Endothelial cell of umbilical vein (primary cell): Measurements from ENCODE around the gene TXNDC15. TPM values are rescaled to one million over a fixed set of nuclear protein-coding genes. Genes with fewer than 3 reads are reported as not detected.
"Not testable (repeated sequence)": the region's sequence is repeated elsewhere in the genome, so short reads cannot be mapped to it uniquely, and the experiment has no call there.

Experiments used
- BruUV-seq: library from RNA; stranded (reverse); fragments of 400-500 nt; replicated peaks from 2 replicates; lab custom pipeline; 2021; lab: Mats Ljungman, UMichigan
- CTCF ChIA-PET: fragments of 300-600, 350-600 bp; sonication (Branson Sonifier 250); formaldehyde crosslinking; loops from one replicate; lab custom pipeline; 2021; ENCODE audit warnings: antibody characterized with exemption, inconsistent platforms; lab: Charles Lee
- POLR2A ChIA-PET: fragments of 300-600, 350-600 bp; sonication (Branson Sonifier 250); formaldehyde crosslinking; loops from one replicate; lab custom pipeline; 2021; ENCODE audit warnings: antibody characterized with exemption, inconsistent platforms; lab: Charles Lee
- DNase-seq: peaks from one replicate; pipeline ENCODE4 v3.0.0-alpha.2; 2011; ENCODE audit warnings: low read depth, low spot score
- FAIRE-seq: peaks from 2 replicates; lab custom pipeline; 2011; peaks lifted over from hg19 to GRCh38; lab: Jason Lieb, UNC
- H2AFZ ChIP-seq: 2 replicates; pipeline ENCODE4 v1.6.0; 2012; ENCODE audit warnings: low read depth, low read length, control low read depth, inconsistent platforms
- H3K27ac ChIP-seq: 2 replicates; pipeline ENCODE4 v1.5.1; 2011; ENCODE audit warnings: low read depth, mild to moderate bottlenecking, control low read depth, low read length, moderate library complexity; ENCODE audit not compliant: insufficient read depth
- H3K27me3 ChIP-seq, 2 experiments: 2 replicates each; pipeline versions ENCODE4 v1.6.0 to v1.6.1; 2011; ENCODE audit warnings: low read length in 2 of 2, mixed read lengths in 1 of 2; ENCODE audit not compliant: control insufficient read depth in 2 of 2, insufficient read depth in 2 of 2
- H3K36me3 ChIP-seq, 2 experiments: 2 replicates in 1 of 2; 3 replicates in 1 of 2; pipeline ENCODE4 v1.5.1; 2011; ENCODE audit warnings: low read length in 2 of 2, mild to moderate bottlenecking in 1 of 2, moderate library complexity in 1 of 2; ENCODE audit not compliant: control insufficient read depth in 2 of 2, insufficient read depth in 2 of 2; ENCODE audit errors: extremely low read depth in 1 of 2
- H3K4me1 ChIP-seq: 3 replicates; pipeline ENCODE4 v1.5.1; 2011; ENCODE audit warnings: mild to moderate bottlenecking, low read length; ENCODE audit not compliant: control insufficient read depth, insufficient read depth; ENCODE audit errors: extremely low read depth
- H3K4me2 ChIP-seq: 2 replicates; pipeline ENCODE4 v1.6.1; 2011; ENCODE audit warnings: low read length, control low read depth, mixed read lengths; ENCODE audit not compliant: insufficient read depth
- H3K4me3 ChIP-seq, 3 experiments: fragments of 200-600 bp in 1 of 3; sonication (generic), shearing (Covaris generic) in 1 of 3; replicated peaks in 1 of 3; 2 replicates each; pipeline ENCODE4 v1.5.1; 2011 to 2016; ENCODE audit warnings: control low read depth in 3 of 3, low read length in 3 of 3, mild to moderate bottlenecking in 2 of 3, inconsistent platforms in 1 of 3, low read depth in 1 of 3, moderate library complexity in 1 of 3; ENCODE audit not compliant: insufficient read depth in 1 of 3
- H3K79me2 ChIP-seq: 2 replicates; pipeline ENCODE4 v1.6.0; 2012; ENCODE audit warnings: low read length, inconsistent platforms; ENCODE audit not compliant: control insufficient read depth, insufficient read depth
- H3K9ac ChIP-seq: replicated peaks from 2 replicates; pipeline ENCODE3; 2011; ENCODE audit warnings: low read length, control low read depth; ENCODE audit not compliant: insufficient read depth; ENCODE audit errors: extremely low read depth
- H3K9me1 ChIP-seq: replicated peaks from 3 replicates; pipeline ENCODE4 v1.6.0; 2011; ENCODE audit warnings: mild to moderate bottlenecking, low read length; ENCODE audit not compliant: control insufficient read depth, insufficient read depth; ENCODE audit errors: extremely low read depth
- H3K9me3 ChIP-seq: replicated peaks from 2 replicates; pipeline ENCODE4 v1.5.1; 2012; ENCODE audit warnings: low read length, inconsistent platforms; ENCODE audit not compliant: control insufficient read depth, insufficient read depth
- H4K20me1 ChIP-seq: replicated peaks from 2 replicates; pipeline ENCODE3; 2011; ENCODE audit warnings: mild to moderate bottlenecking, low read length; ENCODE audit not compliant: control insufficient read depth, insufficient read depth; ENCODE audit errors: extremely low read depth
- GATA2 ChIP-seq: IDR thresholded peaks from 2 replicates; pipeline ENCODE4 v1.7.0; 2011; ENCODE audit warnings: low read depth, mild to moderate bottlenecking, moderate library complexity, mixed read lengths, low read length; ENCODE audit not compliant: insufficient read length, insufficient read depth
- POLR2A ChIP-seq: IDR thresholded peaks from 2 replicates; pipeline ENCODE4 v1.6.1; 2012; ENCODE audit warnings: low read depth, mild to moderate bottlenecking, control low read depth, low read length
- dilution Hi-C: fragments of 300-500 bp; cut with MboI; formaldehyde crosslinking; loops from one replicate; pipeline ENCODE4 v1.15.0; 2019; ENCODE audit warnings: low sequenced_read_pairs; ENCODE audit not compliant: extremely low pct_ligation_motif_present
- intact Hi-C: fragments of 100-400 bp; cut with micrococcal nuclease; formaldehyde crosslinking; loops from one replicate; pipeline ENCODE4 v1.10.0; 2022
- polyA plus RNA-seq, 4 experiments: library from polyadenylated mRNA; depleted of rRNA in 3 of 4; stranded (reverse) in 3 of 4; unstranded in 1 of 4; fragments of >200 nt; gene quantifications; 2 replicates each; pipeline versions ENCODE4 v1.2.1 to v1.2.3, GENCODE V29; 2011 to 2012; ENCODE audit warnings: missing spikeins in 1 of 4
- total RNA-seq: library from RNA; stranded (reverse); gene quantifications from 2 replicates; pipeline ENCODE4 v1.2.3, GENCODE V29; 2021
- TF ChIP-seq, protein P1 (sequence below), 2 donors: IDR thresholded peaks; 1 replicate in 1 of 2; 2 replicates in 1 of 2; pipeline ENCODE4 v1.5.1; 2011; ENCODE audit warnings: low read length in 2 of 2, mild to moderate bottlenecking in 2 of 2, moderate library complexity in 2 of 2, control low read depth in 1 of 2, inconsistent platforms in 1 of 2, low read depth in 1 of 2; ENCODE audit not compliant: insufficient read depth in 1 of 2; ENCODE audit errors: extremely low read depth in 1 of 2

TXNDC15 gene
- total and polyA plus RNA-seq, 2 donors (not counting 3 experiments of a cell fraction or from before 2014, with no cell fraction given) = 57.2 to 68.6 TPM

DNA sequence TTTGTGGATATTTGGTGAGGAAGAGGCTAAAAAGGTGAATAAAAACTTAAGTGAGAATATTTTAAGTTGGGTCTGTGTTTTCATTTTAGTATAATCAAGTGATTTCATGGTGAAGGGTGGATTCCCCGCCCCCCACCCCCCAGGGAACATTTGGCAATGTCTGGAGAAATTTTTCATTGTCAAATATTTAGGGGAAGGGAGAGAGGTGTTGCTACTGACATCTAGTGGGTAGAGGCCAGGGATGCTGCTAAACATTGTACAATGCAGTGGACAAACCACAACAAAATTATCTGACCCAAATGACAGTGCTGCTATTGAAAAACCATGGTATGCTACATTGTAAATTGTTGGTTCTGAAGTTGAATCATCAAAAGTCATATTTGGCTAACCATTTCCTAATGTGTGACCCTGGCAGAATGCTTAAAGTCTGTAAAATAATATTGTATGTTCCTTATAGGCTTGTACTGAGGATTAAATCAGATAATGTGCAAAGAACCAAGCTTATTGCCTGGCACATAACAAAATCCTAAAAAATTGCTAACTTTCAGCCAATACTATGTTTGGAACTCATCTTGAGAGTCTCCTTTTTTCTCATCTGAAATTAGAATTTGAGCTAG is 22.8 kb upstream of the TXNDC15 start:
- Histone ChIP-seq H3K27ac (no peak overlapping the region), H3K9me1 (no peaks in the 10 kb centered on the region), H3K4me1 (peaks cover 21% of the 10 kb centered on the region), H3K36me3 (peaks cover 6 to 19% of the 10 kb centered on the region in 2 experiments), H3K27me3 (no peaks in the 10 kb centered on the region), H3K9me3 (no peaks in the 10 kb centered on the region), H3K4me3 (no peak overlapping the region), H3K9ac (no peak overlapping the region), H3K4me2 (no peak overlapping the region), H2AFZ (no peak overlapping the region), H4K20me1 (peaks cover 4% of the 10 kb centered on the region), H3K79me2 (peaks cover 83% of the 10 kb centered on the region)
- no peak for FAIRE-seq
- ChIA-PET CTCF (interaction anchor here (0.7 to 1.4 kb wide), 9 partner anchors 11 to 93 kb away, joined by 3 to 7 read pairs (median 3); partner anchors contain the start of gene DDX46), POLR2A (no interaction called here)
- TF ChIP-seq GATA2 (no peak), POLR2A (no peak)
- TF ChIP-seq, protein P1, sequence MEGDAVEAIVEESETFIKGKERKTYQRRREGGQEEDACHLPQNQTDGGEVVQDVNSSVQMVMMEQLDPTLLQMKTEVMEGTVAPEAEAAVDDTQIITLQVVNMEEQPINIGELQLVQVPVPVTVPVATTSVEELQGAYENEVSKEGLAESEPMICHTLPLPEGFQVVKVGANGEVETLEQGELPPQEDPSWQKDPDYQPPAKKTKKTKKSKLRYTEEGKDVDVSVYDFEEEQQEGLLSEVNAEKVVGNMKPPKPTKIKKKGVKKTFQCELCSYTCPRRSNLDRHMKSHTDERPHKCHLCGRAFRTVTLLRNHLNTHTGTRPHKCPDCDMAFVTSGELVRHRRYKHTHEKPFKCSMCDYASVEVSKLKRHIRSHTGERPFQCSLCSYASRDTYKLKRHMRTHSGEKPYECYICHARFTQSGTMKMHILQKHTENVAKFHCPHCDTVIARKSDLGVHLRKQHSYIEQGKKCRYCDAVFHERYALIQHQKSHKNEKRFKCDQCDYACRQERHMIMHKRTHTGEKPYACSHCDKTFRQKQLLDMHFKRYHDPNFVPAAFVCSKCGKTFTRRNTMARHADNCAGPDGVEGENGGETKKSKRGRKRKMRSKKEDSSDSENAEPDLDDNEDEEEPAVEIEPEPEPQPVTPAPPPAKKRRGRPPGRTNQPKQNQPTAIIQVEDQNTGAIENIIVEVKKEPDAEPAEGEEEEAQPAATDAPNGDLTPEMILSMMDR (IDR thresholded peaks at IDR 0.05; ENCODE audit: extremely low read depth in 1 of 2, insufficient read depth in 1 of 2, low read depth in 1 of 2, low read length in 2 of 2) = peak; percentile 33 to 49
- BruUV-seq = no TSS peak
- dilution Hi-C loops (no loop called here), intact Hi-C loops (no loop called here)
- peak; percentile 29 for DNase-seq

DNA sequence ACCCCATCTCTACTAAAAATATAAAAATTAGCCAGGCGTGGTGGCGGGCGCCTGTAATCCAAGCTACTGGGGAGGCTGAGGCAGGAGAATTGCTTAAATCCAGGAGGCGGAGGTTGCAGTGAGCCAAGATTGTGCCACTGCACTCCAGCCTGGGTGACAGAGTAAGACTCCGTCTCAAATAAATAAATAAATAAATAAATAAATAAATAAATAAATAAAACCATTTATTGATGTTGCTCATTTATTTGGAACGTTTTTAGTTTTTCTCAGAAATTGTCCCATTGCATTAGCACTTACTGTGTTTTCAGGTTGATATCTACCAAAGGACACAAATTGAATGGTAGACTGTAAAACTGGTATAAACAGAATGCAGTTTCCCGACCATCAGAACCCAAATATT is 17.7 kb upstream of the TXNDC15 start:
- H3K27me3 ChIP-seq, dilution Hi-C loops, H3K27ac ChIP-seq, H3K4me2 ChIP-seq, H2AFZ ChIP-seq, CTCF ChIA-PET, H3K4me1 ChIP-seq, BruUV-seq, intact Hi-C loops, DNase-seq, FAIRE-seq, H3K9ac ChIP-seq, H4K20me1 ChIP-seq, H3K4me3 ChIP-seq, H3K9me3 ChIP-seq, POLR2A ChIA-PET, H3K9me1 ChIP-seq: not testable (repeated sequence)
- Histone ChIP-seq H3K36me3 (peaks cover 14 to 23% of the 10 kb centered on the region in 2 experiments), H3K79me2 (peaks cover 44% of the 10 kb centered on the region)
